Umbilical cord (tissue), 2 donors: ENCODE results near the gene JKAMP. TPM values are rescaled to one million over a fixed set of nuclear protein-coding genes. Genes with fewer than 3 reads are reported as not detected.

Experiments used
- DNase-seq: peaks from one replicate; pipeline ENCODE4 v3.0.0-alpha.2; 2015; ENCODE audit warnings: low spot score
- total RNA-seq: library from RNA; depleted of rRNA; stranded (reverse); fragments of >200 nt; gene quantifications from one replicate; pipeline ENCODE4 v1.2.3, GENCODE V29; 2014; ENCODE audit warnings: low replicate concordance; ENCODE audit not compliant: insufficient read depth

The JKAMP gene
- total RNA-seq, 1 donor from 2014 or later: 57.3 TPM

DNA sequence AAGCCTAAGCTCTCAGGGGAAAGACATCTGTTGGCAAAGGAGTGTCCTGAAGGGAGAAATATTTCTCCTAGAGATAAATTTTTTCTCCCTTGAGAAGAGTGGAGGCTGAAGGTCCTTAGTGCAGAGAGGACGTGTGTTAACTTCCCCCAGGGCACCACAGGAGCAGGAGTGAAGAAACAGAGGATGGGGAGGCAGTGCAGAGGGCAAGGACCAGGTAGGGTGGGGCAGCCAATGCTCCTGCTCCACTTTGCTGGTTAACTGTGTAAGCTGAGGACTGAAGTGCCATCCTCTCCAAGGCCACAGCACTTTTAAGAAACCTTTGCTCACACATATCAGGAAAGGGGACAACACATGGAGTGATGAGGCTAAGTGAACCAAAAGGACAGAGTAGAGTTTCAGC lies 4.2 kb upstream of the JKAMP start:
- no peak for DNase-seq

- no peak for DNase-seq
Observed at GRCh38 chr14:59481407-59481806, 2.9 kb upstream of the JKAMP start.

DNA sequence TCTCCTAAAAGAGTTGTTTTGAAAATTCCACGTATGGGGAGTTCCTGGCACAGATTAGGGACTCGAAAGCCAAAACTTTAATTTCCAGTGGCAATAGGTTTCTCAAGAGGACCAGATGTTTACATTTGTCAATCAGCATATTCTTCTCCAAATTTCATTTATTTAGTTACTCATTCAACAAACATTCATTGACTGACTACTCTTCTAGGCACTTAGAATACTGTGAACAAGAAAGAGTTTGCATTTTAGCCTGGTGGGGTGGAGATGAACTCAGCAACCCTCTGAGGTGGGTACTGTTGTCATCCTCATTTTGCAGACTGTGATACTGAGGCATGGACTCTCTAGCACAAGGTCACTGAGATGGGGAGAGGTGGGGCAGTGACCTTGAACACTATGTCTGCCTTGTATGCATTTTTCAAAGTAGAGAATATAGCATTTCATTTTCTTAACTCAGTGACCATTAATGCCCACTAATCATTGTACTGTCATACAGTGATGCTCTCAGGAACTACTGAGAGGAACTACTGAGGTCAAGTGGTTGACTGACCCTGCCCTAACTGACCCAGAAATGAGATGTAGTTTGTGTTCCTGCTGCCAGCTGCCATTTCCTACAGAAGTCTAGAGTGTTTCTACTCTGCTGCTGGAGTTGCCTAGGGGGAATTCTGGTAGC lies 2.3 kb upstream of the JKAMP start:
- peak; percentile 4 for DNase-seq

DNA sequence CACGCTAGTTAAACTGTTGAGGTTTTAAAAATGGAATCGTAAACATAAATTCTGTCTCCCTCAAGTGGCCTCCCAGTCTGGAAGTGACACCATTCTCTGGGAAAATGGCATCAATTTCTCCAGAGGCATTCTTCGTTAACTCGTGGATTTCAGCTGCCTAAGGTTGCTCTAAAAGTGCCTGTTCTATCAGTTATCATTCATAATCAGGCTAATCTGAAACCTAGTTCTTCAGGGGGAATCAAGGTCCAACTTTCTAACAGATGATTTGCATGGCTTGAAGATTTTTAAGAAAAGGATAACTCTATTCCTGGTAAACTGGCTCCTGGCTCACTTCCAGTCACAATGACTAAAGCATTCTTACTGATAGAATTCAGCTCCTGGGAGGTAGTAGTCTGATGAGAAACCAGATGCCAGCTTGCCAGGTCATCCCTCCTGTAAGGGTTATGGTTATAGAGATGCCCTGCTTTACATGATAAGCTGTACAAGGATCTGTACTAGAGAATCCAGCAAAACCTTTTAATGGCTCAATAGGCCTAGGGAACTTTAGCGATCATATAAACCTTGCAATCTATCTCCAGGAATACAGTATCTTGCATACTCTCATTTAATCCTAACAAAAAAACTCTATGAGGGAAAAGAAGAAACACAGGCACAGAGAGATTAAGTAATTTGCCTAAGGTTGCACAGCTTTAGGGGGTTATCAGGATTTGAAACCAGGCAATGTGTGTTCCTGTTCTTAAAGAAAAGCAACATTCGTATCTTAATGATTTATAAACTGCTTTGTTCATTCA lies 1.6 kb upstream of the JKAMP start:
- DNase-seq: peak; percentile 60

DNA sequence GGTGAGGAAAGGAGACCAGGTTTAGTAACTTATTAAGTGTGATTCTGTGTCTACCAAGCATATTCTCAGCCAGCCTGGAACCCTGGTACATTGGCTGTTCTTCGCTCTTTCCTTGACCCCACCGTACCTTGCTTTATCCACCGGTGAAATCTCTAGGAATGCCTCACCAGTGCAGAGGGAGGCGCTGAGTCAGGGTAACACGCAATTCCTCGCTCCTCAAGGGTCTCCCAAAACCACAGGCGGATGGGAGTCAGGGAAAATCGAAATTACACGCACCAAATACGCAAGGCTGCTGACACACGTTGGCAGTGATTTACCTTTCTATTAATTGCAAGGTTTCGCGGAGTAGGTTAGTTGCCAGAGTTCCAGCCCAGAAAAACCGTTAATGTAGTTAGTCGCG lies 954 bp upstream of the JKAMP start:
- DNase-seq: peak; percentile 35

DNA sequence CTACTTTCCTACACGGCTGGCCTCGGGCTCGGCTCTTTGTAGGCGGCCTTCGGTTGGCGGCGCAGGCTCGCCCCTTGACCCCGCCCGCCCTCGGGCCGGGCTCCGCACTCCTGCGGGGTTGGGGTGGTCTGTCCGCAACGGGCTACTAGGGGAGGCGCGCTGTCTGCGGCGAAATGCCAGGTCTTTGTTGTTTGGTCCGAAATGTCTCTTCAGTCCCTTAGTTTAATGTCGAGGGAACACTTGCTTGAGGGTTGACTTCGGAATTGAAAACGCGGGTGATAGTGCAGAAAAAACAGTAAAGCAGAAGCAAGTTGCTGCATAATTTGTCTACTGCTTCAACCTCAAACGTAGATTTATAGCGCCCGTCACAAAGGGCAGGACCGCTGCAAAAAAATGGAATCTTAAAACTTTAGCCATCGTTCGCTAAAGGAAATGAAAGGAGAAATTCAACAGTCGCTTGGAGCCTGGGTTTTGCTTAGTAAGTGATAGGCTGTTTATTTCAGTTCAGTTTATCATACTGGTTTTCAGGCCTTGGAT lies 390 bp downstream of the JKAMP start:
- no peak for DNase-seq

- DNase-seq: no peak
Observed at GRCh38 chr14:59490756-59491155, 6.4 kb downstream of the JKAMP start.

- no peak for DNase-seq
Observed at GRCh38 chr14:59492384-59492783, 8.1 kb downstream of the JKAMP start.

DNA sequence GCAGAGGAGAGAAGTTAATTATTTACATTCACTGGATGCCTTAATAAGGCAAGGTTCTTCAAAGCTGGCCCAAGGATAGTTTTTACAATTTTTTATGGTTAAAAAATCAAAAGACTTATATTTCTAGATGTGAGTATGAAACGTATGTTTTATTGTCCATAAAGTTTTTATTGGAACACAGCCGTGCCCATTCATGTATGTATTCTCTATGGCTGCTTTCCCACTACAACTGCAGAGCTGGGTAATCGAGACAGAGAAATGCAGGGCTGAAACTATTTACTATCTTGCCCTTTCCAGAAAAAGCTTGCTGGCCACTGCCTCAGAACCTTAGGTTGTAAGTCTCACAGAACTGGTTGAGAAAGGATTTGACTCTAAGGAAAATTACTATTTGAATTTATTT lies 16.4 kb downstream of the JKAMP start:
- DNase-seq: no peak

DNA sequence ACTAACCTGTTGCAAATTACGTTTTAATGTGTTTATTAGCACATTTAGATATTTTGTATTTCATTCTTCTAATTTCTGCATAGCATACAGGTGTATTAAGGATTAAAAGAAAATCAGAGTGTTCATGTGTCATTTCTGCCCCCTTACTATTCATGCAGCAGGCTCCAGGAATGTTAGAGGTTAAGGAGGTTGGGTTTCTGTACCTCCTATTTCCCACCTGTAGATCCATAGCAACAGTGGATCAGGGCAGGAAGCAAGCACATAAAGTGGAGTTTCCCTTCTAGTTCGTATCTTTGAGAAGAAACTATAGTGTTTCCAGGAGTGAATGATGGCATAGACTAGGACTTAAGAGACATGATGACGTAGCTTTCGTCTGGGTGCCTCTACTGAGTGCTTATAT lies 18.9 kb downstream of the JKAMP start:
- no peak for DNase-seq

GRCh38 chr14:59507063-59507751 lies 22.9 kb downstream of the JKAMP start:
- DNase-seq: peak; percentile 44

GRCh38 chr14:59507752-59508103 lies 23.4 kb downstream of the JKAMP start:
- DNase-seq: no peak

- no peak for DNase-seq
Observed at GRCh38 chr14:59509101-59509500, 24.8 kb downstream of the JKAMP start.

DNA sequence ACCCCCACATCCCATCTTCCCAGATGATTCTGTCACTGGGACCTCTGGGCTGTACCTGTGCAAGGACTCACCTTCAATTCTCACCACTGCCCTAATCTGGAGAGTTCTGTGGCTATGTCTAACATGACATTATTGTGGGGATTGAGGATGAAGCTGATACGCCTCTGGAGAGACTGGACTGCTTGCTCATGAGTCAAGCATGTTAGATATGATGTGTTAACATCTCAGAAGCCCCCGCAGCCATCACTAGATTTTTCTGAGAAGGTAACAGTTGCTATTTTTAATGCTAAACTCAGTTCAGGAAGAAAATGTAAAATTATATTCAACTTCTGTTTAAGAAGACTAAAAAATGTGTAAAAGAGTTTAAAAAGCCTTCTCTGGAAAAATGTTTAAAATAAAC lies 25.7 kb downstream of the JKAMP start:
- DNase-seq: peak; percentile 18

DNA sequence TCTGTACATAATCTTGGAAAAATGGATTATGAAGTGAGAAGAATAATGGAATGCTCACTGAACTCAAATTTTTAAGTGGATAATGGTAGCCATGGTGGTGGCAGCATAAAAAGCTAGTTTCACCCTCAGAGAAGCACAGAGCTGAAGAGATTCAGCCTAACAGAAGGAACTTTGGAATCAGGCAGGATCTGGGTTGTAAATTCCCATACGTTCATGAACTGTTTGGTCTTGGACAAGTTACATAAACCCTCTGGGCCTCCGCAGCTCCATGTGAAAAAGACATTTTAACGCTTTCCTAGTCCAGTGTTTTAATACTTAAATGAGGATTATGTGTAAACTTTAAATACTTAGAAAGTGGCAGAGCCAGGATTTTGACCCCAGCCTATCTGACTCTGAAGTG lies 26.6 kb downstream of the JKAMP start:
- DNase-seq: peak; percentile 31

DNA sequence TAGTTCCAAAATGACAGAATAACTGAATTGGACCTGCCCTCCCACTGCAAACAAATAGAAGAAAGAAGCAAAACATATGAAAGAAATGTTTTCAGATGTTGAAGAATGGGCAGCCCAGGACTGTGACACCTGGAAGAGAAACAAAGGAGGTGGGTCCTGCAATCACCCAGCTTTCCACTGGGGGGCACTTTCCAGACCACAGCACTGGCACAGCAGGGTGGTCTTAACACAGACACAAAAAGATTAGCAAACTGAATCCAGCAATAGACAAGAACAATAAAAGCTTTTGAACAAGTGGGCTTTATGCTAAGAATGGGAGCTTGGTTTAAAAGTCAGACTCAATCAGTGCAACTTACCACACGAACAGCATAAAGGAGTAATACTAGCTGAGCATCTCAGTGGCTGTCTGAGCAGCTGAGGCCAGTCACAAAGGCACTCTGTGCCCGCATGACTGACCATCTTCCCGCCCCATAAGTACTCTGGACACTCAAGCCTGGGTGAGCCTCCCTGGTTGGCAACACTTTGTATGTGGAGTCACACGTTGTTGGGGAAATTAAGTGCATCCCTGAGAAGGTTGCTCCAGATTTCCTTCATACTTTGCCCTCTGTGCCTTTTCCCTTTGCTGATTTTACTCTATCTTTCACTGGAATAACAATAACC lies 27.7 kb downstream of the JKAMP start:
- DNase-seq: no peak

GRCh38 chr14:59520224-59520623 lies 35.9 kb downstream of the JKAMP start:
- no peak for DNase-seq

DNA sequence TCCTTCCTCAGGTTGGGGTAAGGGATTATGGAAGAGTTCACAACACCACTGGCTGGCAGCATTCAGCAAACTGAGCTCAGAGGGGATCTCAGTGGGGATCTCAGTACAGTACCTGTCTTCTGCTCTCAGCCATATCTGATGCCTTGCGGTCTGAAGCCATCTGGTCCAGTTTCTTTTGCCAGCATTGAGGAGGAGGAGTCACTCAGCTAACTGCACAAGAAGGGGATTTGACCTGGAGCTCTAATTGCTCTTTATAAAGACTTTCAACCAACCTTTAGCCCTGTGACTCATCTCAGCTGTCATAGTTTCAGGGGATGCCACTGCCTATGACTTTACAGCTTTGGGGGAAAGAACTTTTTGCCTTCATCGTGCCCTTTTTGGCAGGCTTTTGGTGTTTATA lies 44.9 kb downstream of the JKAMP start:
- no peak for DNase-seq

- no peak for DNase-seq
Observed at GRCh38 chr14:59530349-59530748, 46.0 kb downstream of the JKAMP start.

GRCh38 chr14:59532419-59532818 lies 48.1 kb downstream of the JKAMP start:
- no peak for DNase-seq

DNA sequence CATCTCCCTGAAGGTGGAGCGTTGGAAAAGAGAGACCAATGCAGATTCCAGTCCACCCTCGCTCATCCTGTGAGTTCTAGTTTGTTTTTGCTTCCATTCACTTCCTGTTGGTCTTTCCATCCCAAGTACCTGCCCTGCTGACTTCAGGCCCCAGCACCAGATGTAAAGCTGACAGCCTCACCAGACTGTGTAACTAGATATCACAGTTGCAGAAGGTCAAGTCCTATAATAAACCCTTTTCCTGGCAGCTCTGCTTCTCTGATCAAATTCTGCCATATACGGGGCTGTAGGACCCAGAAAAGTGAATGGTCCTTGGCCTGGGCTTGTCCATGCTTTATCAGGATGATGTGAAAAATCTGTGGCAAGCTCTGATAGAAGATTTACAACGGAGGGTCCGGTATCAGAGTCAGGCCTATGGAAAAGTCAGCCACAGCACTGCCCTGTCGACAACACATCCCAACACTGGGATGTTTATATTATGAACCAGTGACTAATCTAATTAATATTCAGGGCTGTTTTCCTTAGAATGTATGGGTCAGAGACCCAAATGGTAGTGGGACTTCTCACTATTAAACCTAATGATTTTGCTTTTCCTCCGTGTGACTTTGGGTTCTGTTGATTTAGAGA lies 50.2 kb downstream of the JKAMP start:
- no peak for DNase-seq

- DNase-seq: no peak
Observed at GRCh38 chr14:59537476-59537875, 53.2 kb downstream of the JKAMP start.
